Spleen (tissue), 11 donors: Measurements from ENCODE around the gene CABP4. TPM values are rescaled to one million over a fixed set of nuclear protein-coding genes. Genes with fewer than 3 reads are reported as not detected.

ENCODE experiments used
- DNase-seq: peaks from one replicate; pipeline ENCODE4 v3.0.0-alpha.2; 2020
- H3K27ac ChIP-seq, 8 donors: fragments of 200-600 bp; sonication (generic) in 7 of 8; 1 replicate in 4 of 8; 2 replicates in 4 of 8; pipeline versions ENCODE4 v1.5.0 to v1.8.0; 2016 to 2021; ENCODE audit warnings: inconsistent platforms in 4 of 8, mild to moderate bottlenecking in 4 of 8, moderate library complexity in 1 of 8
- H3K27me3 ChIP-seq, 7 donors: fragments of 200-600 bp; sonication (generic) in 6 of 7; replicated peaks in 1 of 7; 1 replicate in 4 of 7; 2 replicates in 3 of 7; pipeline versions ENCODE4 v1.5.0 to v1.8.0; 2016 to 2021; ENCODE audit warnings: inconsistent platforms in 3 of 7, mild to moderate bottlenecking in 1 of 7
- H3K36me3 ChIP-seq, 6 donors: fragments of 200-600 bp; sonication (generic) in 5 of 6; 1 replicate in 4 of 6; 2 replicates in 2 of 6; pipeline versions ENCODE4 v1.5.0 to v1.8.0; 2016 to 2021; ENCODE audit warnings: inconsistent platforms in 2 of 6
- H3K4me1 ChIP-seq, 6 donors: fragments of 200-600 bp; sonication (generic) in 5 of 6; 1 replicate in 3 of 6; 2 replicates in 3 of 6; pipeline versions ENCODE4 v1.5.0 to v1.8.0; 2016 to 2021; ENCODE audit warnings: inconsistent platforms in 3 of 6
- H3K4me3 ChIP-seq, 8 donors: fragments of 200-600 bp; sonication (generic) in 7 of 8; 1 replicate in 4 of 8; 2 replicates in 4 of 8; pipeline versions ENCODE4 v1.5.0 to v1.8.0; 2016 to 2021; ENCODE audit warnings: inconsistent platforms in 4 of 8, mild to moderate bottlenecking in 4 of 8, moderate library complexity in 2 of 8
- H3K9me3 ChIP-seq, 8 donors: fragments of 200-600 bp; sonication (generic) in 7 of 8; 1 replicate in 4 of 8; 2 replicates in 4 of 8; pipeline versions ENCODE4 v1.5.0 to v1.8.0; 2016 to 2021; ENCODE audit warnings: inconsistent platforms in 4 of 8
- POLR2A ChIP-seq, 3 donors: fragments of 450-650 bp; IDR thresholded peaks; one replicate each; pipeline ENCODE4 v1.5.1; 2017; ENCODE audit warnings: antibody characterized with exemption in 3 of 3, mild to moderate bottlenecking in 1 of 3
- POLR2AphosphoS5 ChIP-seq, 3 donors: sonication (generic); formaldehyde crosslinking; IDR thresholded peaks; one replicate each; pipeline ENCODE4 v1.5.1; 2017; ENCODE audit warnings: antibody characterized with exemption in 3 of 3
- WGBS, 5 donors: extraction: QIAGEN DNeasy Blood & Tissue Kit in 3 of 5; methylation state at CpG; one replicate each; pipeline versions ENCODE4 v1.1.5 to v1.1.7; 2013 to 2018; 5-methylcytosine and 5-hydroxymethylcytosine counted together
- intact Hi-C: fragments of 100-400 bp; cut with DNase I; formaldehyde crosslinking; loops from one replicate; pipeline ENCODE4 v1.15.0; 2023; ENCODE audit warnings: low total_unique reads
- polyA plus RNA-seq, 3 donors: library from polyadenylated mRNA; stranded (reverse); fragments of 200-250 nt; gene quantifications; one replicate each; pipeline ENCODE4 v1.2.1, GENCODE V29; 2013
- total RNA-seq, 7 donors: library from RNA; depleted of rRNA in 3 of 7; stranded (reverse); fragments of >200 nt in 3 of 7; fragmentation: NEBNext Ultra II Directional in 4 of 7; extraction: Animal tissue kit (Norgen Biotek cat#: 25700) in 4 of 7; gene quantifications; one replicate each; pipeline versions ENCODE4 v1.1.0 to v1.2.1, GENCODE V29; 2016 to 2021
- TF ChIP-seq, protein P1 (sequence below), 11 experiments: fragments of 200-600 bp in 7 of 11; fragments of 450-650 bp in 4 of 11; sonication (generic) in 4 of 11; IDR thresholded peaks in 8 of 11; conservative IDR thresholded peaks in 3 of 11; 1 replicate in 7 of 11; 2 replicates in 4 of 11; pipeline versions ENCODE4 v1.4.0 to v1.8.0; 2016 to 2021; ENCODE audit warnings: antibody characterized with exemption in 11 of 11, inconsistent platforms in 4 of 11, mild to moderate bottlenecking in 1 of 11
- donor health status: healthy with polysubstance abuse.
- donor health status: DM: no; HTN: no; CAD: no; lungs with moderate emphysema.
- donor health status: DM: no; HTN: no; CAD: no.
- donor health status: Bipolar disorder and iron deficiency.
- donor health status: healthy.
- donor health status: DM: no; HTN: no; CAD: no.
- donor health status: DM: yes; HTN: yes; CAD: no.

The CABP4 gene
- total and polyA plus RNA-seq, 10 donors: 2.6 to 27.3 (median 17.1) TPM

DNA sequence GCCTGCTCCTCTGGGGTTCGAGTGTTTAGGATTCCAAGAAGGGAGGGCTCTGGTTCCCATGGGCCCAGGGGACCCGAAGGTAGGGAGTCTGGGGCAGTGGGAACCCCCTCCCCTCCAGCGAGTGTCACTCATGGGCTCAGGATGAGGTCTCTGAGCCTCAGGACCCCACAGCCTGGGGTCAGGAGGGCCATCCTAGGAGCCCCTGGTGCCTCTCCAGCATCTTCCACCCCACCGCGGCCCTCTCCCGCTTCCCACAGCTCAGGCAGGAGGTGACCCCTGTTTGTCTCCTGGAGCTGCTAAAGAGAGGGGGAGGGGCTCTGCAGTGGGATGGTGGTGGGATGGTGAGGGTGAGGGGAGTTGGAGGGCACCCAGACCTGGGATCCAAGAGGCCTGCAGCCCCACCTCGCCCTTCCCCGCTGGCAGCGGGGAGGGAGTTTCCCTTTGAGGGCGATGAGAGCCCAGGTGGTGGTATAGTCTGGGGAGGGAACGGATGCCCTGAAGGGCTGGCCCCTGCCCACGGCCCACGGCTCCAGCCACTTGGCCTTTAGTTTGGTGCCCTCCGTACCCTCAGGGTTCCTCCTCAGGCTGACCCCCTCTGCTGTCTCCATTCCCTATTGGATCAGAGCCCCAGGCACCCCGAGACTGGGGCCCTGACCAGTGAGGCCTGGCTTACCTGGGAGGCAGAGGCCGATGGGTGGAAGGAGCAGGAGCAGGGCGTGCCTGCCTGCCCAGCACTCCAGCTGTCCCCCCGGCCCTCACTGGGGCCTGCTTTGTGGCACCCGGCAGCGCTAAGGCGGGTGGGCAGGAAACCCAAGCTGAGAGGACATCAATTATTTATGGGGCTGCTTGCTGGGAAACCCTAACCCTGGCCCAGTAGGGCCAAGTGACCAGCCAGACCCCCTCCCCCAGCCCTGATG, 1.1 kb upstream of the CABP4 start:
- TF ChIP-seq, protein P1, sequence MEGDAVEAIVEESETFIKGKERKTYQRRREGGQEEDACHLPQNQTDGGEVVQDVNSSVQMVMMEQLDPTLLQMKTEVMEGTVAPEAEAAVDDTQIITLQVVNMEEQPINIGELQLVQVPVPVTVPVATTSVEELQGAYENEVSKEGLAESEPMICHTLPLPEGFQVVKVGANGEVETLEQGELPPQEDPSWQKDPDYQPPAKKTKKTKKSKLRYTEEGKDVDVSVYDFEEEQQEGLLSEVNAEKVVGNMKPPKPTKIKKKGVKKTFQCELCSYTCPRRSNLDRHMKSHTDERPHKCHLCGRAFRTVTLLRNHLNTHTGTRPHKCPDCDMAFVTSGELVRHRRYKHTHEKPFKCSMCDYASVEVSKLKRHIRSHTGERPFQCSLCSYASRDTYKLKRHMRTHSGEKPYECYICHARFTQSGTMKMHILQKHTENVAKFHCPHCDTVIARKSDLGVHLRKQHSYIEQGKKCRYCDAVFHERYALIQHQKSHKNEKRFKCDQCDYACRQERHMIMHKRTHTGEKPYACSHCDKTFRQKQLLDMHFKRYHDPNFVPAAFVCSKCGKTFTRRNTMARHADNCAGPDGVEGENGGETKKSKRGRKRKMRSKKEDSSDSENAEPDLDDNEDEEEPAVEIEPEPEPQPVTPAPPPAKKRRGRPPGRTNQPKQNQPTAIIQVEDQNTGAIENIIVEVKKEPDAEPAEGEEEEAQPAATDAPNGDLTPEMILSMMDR (IDR thresholded peaks at IDR 0.05 in 8 of 11, conservative IDR thresholded peaks at IDR 0.05 in 3 of 11): no peak
- TF ChIP-seq POLR2A (IDR thresholded peaks at IDR 0.05) (no peak), POLR2AphosphoS5 (IDR thresholded peaks at IDR 0.05) (no peak)
- H3K9me3 ChIP-seq: no peaks in the 10 kb centered on the region
- intact Hi-C loops: no loop called here
- no peaks in the 10 kb centered on the region for H3K27me3 ChIP-seq
- no peak for DNase-seq
- WGBS, 5 donors: 79 to 86% (median 82%) methylated on average over 17 to 21 of the region's 21 CpGs
- H3K27ac ChIP-seq: no peak overlapping the region
- no peak overlapping the region for H3K4me3 ChIP-seq
- no peaks in the 10 kb centered on the region for H3K36me3 ChIP-seq
- peaks cover 11 to 90% (median 51%) of the 10 kb centered on the region in 6 donors for H3K4me1 ChIP-seq

DNA sequence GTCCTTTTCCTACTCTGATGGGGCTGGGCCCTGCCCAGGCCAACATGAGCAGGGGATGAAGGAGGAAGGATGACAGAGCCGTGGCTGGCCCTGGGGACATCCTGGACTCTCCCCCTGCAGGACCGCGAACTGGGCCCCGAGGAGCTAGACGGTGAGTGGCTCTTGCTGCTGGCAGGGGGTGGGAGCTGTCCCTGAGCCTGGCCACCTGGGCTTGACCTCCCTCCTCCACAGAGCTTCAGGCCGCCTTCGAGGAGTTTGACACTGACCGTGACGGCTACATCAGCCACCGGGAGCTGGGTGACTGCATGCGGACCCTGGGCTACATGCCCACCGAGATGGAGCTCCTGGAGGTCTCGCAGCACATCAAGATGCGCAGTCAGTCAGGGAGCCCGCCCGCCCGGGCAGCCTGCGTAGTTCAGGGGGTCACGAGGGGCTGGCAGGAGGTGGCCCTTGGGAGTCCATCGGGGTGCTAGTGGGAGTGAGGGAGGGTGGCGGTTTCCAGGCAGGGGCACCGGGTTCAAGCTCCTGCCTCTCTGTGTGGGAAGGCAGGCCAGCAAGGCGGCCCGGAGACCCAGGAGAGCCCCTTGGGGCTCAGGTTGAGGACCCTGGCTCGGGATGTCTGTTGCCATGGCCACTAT, 1.0 kb downstream of the CABP4 start:
- WGBS, 5 donors: 75 to 92% (median 83%) methylated on average over 15 to 25 of the region's 25 CpGs
- DNase-seq: no peak
- no peaks in the 10 kb centered on the region for H3K9me3 ChIP-seq
- no peaks in the 10 kb centered on the region for H3K36me3 ChIP-seq
- H3K27me3 ChIP-seq: no peaks in the 10 kb centered on the region
- intact Hi-C loops: no loop called here
- TF ChIP-seq, protein P1 (IDR thresholded peaks at IDR 0.05 in 8 of 11, conservative IDR thresholded peaks at IDR 0.05 in 3 of 11): no peak
- TF ChIP-seq POLR2A (IDR thresholded peaks at IDR 0.05) (no peak), POLR2AphosphoS5 (IDR thresholded peaks at IDR 0.05) (peak in 1 of 3 donors; percentile 16)
- H3K4me3 ChIP-seq: no peak overlapping the region
- peaks cover 0 to 90% (median 30%) of the 10 kb centered on the region in 6 donors for H3K4me1 ChIP-seq
- H3K27ac ChIP-seq: no peak overlapping the region

DNA sequence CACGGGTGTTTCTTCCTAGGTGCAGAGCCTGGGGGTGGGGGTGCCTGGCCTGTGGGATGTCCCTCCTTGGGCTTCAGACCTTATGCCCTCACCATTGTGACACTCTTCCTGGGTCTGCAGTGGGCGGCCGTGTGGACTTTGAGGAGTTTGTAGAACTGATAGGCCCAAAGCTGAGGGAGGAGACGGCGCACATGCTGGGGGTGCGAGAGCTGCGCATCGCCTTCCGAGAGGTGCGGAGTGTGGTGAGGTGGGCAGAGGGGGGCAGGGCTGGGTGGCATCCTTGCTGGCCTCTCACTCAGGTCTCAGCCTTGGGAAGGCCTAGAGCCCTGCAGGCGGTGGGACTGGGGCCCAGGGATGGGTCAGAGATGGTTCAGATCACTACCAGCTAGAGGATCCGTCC, 2.3 kb downstream of the CABP4 start:
- Histone ChIP-seq H3K9me3 (no peaks in the 10 kb centered on the region), H3K27ac (peak overlapping the region in 1 of 8 donors; percentile 88), H3K27me3 (no peaks in the 10 kb centered on the region), H3K36me3 (no peaks in the 10 kb centered on the region), H3K4me1 (peaks cover 0 to 88% (median 18%) of the 10 kb centered on the region in 6 donors), H3K4me3 (no peak overlapping the region)
- 90 to 99% (median 93%) methylated on average over 9 to 12 of the region's 12 CpGs for WGBS, 5 donors
- no peak for DNase-seq
- TF ChIP-seq POLR2A (IDR thresholded peaks at IDR 0.05) (no peak), POLR2AphosphoS5 (IDR thresholded peaks at IDR 0.05) (peak in 1 of 3 donors; percentile 31)
- TF ChIP-seq, protein P1 (IDR thresholded peaks at IDR 0.05 in 8 of 11, conservative IDR thresholded peaks at IDR 0.05 in 3 of 11): no peak
- intact Hi-C loops: no loop called here

DNA sequence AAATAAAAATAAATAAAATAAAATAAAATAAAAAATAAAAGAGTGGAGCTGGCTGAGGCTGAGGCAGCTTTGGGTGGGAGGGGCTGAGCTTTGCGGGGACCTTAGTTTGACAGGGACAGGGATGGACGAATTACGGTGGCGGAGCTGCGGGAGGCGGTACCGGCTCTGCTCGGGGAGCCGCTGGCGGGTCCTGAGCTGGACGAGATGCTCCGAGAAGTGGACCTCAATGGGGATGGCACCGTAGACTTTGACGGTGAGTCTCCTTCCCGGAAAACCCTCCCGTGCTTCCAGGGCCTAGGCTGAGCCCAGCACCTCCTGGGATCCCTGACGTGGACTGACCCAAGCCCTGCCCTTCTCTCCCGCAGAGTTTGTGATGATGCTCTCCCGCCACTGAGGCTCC, 3.1 kb downstream of the CABP4 start:
- Histone ChIP-seq H3K36me3 (no peaks in the 10 kb centered on the region), H3K4me3 (no peak overlapping the region), H3K27me3 (no peaks in the 10 kb centered on the region), H3K9me3 (no peaks in the 10 kb centered on the region), H3K4me1 (peaks cover 0 to 88% (median 10%) of the 10 kb centered on the region in 6 donors), H3K27ac (peak overlapping the region in 5 of 8 donors; percentile 48 to 90 (median 84))
- 89 to 96% (median 95%) methylated on average over 17 to 19 of the region's 19 CpGs for WGBS, 5 donors
- intact Hi-C loops: no loop called here
- TF ChIP-seq, protein P1 (IDR thresholded peaks at IDR 0.05 in 8 of 11, conservative IDR thresholded peaks at IDR 0.05 in 3 of 11): no peak
- no peak for TF ChIP-seq POLR2A (IDR thresholded peaks at IDR 0.05)
- no peak for TF ChIP-seq POLR2AphosphoS5 (IDR thresholded peaks at IDR 0.05)
- DNase-seq: no peak
